Measurements from ENCODE around the gene DMC1.

The DMC1 gene

GRCh38 chr22:38567531-38568285, 2.3 kb downstream of the DMC1 start:
- DNase-seq (ENCODE audit: low read depth in 2 of 3, low spot score in 1 of 3), result no peak

- DNase-seq (ENCODE audit: low read depth in 2 of 3, low spot score in 1 of 3), result no peak
These were observed 3.1 kb downstream of the DMC1 start for GRCh38 chr22:38566726-38567504.

- no peak for DNase-seq (ENCODE audit: low read depth in 2 of 3, low spot score in 1 of 3)
These were observed 4.5 kb downstream of the DMC1 start for GRCh38 chr22:38565441-38565840.

GRCh38 chr22:38564669-38565068, 5.3 kb downstream of the DMC1 start:
- DNase-seq (ENCODE audit: low read depth in 2 of 3, low spot score in 1 of 3), result no peak

- DNase-seq (ENCODE audit: low read depth in 2 of 3, low spot score in 1 of 3), result no peak
These were observed 15.7 kb downstream of the DMC1 start for GRCh38 chr22:38554281-38554680.

GRCh38 chr22:38549101-38549894, 20.7 kb downstream of the DMC1 start:
- no peak for DNase-seq (ENCODE audit: low read depth in 2 of 3, low spot score in 1 of 3)

GRCh38 chr22:38540701-38541100, 29.3 kb downstream of the DMC1 start:
- DNase-seq (ENCODE audit: low read depth in 2 of 3, low spot score in 1 of 3), result no peak

DNA sequence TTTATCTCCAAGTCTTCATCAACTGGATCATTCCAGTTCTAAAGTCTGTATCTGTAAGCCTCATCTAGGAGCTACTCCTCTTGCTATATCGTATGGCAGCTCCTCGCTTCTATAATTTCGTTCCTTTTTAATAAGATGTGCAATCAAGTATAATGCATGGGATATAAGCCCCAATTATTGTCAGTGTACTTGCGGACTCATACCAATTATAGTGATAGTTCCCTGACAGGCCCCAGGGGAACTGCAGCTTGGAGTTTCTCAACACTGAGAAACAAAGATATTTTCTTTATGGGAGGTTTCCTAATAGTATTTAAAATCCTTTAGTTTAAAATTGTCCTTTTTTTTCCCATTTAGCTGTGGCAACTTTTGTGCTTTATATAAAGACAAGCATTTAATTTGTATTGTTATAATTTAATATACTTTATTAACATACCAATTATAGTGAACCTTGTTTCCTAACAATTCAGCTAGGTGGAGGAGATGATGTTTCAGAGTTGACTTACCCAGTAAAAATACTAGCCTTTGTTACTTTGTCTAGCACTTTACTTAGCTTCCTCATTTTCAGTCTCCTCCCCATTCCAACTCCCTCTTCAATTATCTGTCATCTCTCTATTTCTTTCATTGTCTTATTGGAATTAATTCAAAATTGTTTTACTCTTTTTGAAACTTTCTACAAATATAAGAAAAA, 38.6 kb downstream of the DMC1 start:
- DNase-seq (ENCODE audit: low read depth in 2 of 3, low spot score in 1 of 3), result no peak

DNA sequence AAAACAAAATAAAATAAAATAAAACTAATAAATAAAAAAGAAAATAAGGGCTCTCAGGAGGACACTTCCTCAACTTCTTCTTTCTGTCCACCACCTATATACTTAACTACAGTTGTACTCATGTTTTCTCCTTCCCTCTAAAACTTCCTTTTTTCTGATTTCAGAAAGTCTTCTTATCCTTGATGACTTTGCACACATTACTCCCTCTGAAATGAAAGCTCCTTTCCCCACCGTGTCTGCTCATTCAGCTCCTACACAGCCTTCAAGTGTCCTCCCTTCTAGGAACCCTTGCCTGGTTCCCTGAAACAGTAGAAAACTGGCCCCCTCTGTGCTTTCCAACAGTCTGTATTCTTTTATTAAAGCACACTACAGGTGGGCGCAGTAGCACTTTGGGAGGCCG, 45.6 kb downstream of the DMC1 start:
- DNase-seq (ENCODE audit: low read depth in 2 of 3, low spot score in 1 of 3), result no peak

GRCh38 chr22:38523479-38523878, 46.5 kb downstream of the DMC1 start:
- no peak for DNase-seq (ENCODE audit: low read depth in 2 of 3, low spot score in 1 of 3)

DNA sequence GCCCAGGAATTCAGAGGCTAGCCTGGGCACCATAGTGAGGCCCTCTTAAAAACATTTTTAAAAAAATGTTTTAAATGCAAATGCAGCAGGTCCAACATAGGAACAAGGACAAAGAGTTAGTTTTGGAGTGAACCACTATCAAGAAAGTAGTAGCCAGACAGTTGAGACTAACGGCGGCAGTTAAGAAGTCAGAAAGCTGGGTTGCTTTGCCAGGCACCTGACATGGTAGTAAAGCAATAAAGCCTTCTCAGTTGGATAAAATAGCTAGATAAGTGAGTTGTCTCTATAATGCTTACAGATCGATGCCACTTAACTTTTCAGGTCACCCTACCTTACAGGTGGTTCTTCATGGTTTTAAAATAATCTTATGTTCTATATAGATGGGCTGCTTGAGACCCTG, 47.0 kb downstream of the DMC1 start:
- no peak for DNase-seq (ENCODE audit: low read depth in 2 of 3, low spot score in 1 of 3)

DNA sequence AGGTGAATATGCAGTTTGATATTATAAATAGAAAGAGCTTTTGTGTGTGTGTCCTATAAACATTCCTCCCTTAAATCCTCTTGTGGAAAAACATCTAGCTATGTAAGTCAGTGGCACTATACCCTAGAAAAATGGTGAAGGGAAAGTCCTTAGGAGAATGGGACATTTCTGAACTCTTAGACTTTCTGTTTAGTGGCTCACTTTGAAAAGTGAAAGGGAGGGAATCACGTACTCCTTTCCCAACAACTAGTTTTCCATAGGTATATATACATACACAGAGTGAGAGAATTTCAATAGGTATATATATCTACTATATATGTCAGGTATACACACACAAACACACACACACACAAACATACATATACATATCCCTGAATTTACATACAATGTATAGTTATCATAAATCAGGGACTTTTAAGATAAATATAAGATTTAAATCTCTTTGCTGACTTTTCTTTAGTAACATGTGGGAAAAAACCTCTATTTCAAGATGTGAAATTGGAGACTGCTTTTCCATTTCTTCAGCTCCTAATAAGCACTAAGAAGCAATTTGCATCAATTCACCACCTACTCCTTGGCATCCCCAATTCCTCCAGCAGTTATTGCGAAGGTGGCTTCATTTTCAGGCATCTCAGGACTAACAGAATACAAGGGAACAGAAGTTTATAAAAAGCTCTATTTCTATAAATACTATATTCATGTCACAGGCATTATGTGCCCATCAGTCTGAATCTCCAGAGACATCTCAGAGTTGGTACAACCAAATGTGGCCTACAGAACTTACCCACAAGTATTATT, 50.3 kb downstream of the DMC1 start:
- no peak for DNase-seq (ENCODE audit: low read depth in 2 of 3, low spot score in 1 of 3)

DNA sequence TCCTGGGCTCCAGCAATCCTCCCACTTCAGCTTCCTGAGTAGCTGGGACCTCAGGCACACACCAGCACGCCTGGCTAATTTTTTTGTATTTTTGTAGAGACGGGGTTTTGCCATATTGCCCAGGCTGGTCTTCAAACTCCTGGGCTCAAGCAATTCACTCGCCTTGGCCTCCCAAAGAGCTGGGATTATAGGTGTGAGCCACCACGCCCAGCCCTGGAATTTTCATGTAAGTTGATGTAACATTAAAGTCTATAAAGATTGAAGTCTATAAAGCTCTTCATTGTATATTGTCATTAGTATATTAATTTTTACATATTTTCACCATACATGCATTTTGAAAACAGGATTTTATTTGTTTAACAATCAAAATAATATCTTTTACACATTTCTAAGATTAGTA, 51.4 kb downstream of the DMC1 start:
- no peak for DNase-seq (ENCODE audit: low read depth in 2 of 3, low spot score in 1 of 3)

GRCh38 chr22:38513063-38513462, 56.9 kb downstream of the DMC1 start:
- DNase-seq (ENCODE audit: low read depth in 2 of 3, low spot score in 1 of 3), result no peak

DNA sequence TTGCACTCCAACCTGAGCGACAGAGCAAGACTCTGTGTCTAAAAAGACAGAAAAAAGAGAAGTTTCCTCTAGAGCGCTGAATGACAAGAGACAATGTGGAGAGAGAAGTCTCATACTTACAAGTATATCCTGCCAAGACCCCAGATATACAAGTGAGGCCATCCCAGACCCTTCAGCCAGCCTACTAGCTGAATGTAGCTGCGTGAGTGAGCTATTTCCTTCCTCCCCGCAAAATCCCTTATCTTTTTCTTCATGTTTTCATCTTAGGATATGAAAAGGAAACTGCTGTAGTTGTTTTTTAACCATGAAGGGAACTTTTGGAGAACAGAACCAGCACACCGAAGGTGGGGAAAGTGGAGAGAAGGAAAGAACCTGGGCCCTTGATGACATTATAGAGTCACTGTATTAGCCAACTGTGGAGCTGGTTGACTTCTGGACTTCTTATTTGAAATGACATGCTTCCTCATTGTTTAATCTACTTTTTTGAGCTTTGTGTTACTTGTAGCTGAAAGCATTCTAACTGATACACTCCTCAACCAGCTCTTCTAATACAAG, 59.5 kb downstream of the DMC1 start:
- DNase-seq (ENCODE audit: low read depth in 2 of 3, low spot score in 1 of 3), result no peak

GRCh38 chr22:38506118-38506962, 63.6 kb downstream of the DMC1 start, which contains the start of gene DDX17:
Gene DDX17 (minus strand): TSS chr22:38506311.
- peak; percentile 87 to 99 (median 92) for DNase-seq (ENCODE audit: low read depth in 2 of 3, low spot score in 1 of 3)

DNA sequence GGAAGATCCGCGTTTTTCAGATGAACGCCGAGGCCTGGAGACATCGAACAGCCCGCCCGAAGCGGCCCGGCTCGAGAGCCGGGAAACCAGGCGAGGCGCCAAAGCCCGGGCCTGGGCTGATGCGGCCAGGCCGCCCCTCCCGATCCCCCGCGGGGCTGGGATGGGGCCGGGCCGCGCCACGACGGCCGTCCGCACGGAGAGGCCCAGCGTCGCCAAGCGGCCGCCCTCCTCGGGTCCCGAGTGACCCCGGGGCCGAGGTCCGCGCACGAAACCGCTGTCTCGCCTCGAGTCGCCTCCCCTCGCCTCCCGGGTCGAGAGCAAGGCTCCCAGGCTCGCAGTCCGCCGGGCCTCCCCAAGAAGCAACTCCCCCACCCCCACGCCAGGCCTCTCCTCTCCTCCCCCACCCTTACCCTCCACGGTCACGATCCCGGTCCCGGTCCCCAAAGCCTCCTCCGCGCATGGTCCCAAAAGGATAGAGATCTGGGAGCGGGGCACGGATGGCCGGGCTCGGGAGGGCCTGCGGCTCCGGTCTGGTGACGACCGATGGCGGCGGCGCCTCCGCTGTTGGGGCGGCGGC, 64.4 kb downstream of the DMC1 start:
- DNase-seq (ENCODE audit: low read depth in 2 of 3, low spot score in 1 of 3), result peak; percentile 24 to 51 (median 47)

DNA sequence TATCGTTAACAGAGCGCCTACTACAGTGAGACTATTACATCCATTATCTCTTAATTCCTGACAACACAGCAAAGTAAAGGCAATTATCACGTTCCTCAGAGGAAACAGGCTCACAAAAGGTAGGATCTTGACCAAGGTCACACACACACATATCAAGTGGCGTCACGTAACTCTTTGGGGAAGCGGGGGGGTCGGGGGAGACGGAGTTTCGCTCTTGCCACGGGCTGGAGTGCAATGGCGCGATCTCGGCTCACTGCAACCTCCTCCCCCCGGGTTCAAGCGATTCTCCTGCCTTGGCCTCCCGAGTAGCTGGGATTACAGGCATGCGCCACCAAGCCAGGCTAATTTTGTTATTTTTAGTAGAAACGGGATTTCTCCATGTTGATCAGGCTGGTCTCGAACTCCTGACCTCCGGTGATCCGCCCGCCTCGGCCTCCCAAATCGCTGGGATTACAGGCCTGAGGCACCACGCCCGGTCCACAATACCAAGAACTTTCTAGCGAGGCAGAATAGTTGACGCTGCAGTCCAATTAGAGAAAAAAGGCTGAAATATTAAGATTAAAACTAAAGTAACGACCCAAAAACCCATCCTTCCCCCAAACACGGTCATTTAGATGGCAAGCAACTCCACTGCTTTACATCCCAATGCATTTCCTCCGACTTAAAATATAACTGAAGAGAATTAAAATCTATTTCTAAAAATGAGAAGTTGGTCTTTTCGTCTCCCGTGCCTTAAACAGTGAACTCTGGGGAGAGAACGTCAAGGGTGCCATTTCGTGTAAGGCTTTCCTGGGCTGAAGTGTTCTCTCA, 65.0 kb downstream of the DMC1 start:
- peak; percentile 26 to 46 (median 45) for DNase-seq (ENCODE audit: low read depth in 2 of 3, low spot score in 1 of 3)

All from stimulated activated CD4-positive, alpha-beta T cell treated with anti-CD3 and anti-CD28 coated beads, Interleukin-12 subunit alpha, Interleukin-12 subunit beta, amount 100 ng/mL, for 48 hours (primary cell).